ENCODE measurements around the gene SRSF11. TPM values are rescaled to one million over a fixed set of nuclear protein-coding genes. Genes with fewer than 3 reads are reported as not detected.
"Not testable (repeated sequence)": the region's sequence is repeated elsewhere in the genome, so short reads cannot be mapped to it uniquely, and the experiment has no call there.

The SRSF11 gene
- polyA plus RNA-seq, 1 donor (not counting 4 experiments of a cell fraction or from before 2014, with no cell fraction given) = 234 TPM

DNA sequence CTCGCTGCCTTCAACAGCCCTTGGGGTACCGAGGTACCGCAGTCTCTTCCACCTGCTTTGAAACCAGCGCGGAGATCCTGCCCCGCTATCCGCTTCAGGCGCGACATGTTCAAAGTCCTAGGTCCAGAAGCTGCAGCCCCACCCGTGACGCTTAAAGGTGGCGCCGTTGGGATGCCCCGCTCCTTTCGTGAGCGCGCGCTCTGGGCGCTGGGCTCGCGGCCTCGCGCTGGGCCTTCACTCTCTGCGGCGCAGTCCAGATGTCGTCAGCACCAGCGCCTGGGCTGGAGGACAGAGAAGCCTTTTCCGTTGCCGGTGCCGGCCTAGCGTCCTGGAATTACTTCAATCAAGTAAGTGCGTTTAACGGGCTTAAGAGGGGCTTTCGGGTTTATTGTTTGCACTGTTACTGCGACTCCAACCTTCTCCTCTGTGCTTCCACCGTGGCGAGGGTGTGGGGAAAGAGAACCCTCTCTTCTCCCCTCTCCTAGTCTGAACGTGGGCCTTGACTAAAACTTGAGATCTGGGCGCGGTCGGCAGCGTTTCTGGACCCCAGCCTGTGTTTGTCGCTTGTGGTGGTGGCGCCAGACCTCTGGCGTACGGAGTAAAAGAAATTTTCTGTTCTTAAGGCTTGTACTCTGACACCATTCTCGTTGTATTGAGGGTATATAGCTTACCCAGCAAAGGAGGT is 15.6 kb upstream of the SRSF11 start, which contains the start of gene LRRC40:
TSS of gene LRRC40 (minus strand) at position 146 of the 685 bp plus-strand sequence. CDS start at position 107, 39 bp downstream.
- H2AFZ ChIP-seq (ENCODE audit: control insufficient read depth, low read length) = peak within 1 kb of the TSS; percentile 98
- no peak for TF ChIP-seq EZH2 (IDR thresholded peaks at IDR 0.05; ENCODE audit: low read length)
- TF ChIP-seq, protein P1, sequence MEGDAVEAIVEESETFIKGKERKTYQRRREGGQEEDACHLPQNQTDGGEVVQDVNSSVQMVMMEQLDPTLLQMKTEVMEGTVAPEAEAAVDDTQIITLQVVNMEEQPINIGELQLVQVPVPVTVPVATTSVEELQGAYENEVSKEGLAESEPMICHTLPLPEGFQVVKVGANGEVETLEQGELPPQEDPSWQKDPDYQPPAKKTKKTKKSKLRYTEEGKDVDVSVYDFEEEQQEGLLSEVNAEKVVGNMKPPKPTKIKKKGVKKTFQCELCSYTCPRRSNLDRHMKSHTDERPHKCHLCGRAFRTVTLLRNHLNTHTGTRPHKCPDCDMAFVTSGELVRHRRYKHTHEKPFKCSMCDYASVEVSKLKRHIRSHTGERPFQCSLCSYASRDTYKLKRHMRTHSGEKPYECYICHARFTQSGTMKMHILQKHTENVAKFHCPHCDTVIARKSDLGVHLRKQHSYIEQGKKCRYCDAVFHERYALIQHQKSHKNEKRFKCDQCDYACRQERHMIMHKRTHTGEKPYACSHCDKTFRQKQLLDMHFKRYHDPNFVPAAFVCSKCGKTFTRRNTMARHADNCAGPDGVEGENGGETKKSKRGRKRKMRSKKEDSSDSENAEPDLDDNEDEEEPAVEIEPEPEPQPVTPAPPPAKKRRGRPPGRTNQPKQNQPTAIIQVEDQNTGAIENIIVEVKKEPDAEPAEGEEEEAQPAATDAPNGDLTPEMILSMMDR (optimal IDR thresholded peaks at IDR 0.05 in 1 of 3, IDR thresholded peaks at IDR 0.05 in 1 of 3, conservative IDR thresholded peaks at IDR 0.05 in 1 of 3; ENCODE audit: extremely low read depth in 1 of 3, insufficient read depth in 2 of 3, low read length in 3 of 3) = no peak
- no peaks in the 10 kb centered on the region for H3K9me3 ChIP-seq (ENCODE audit: control insufficient read depth, low read depth, low read length)
- peaks cover 12% of the 10 kb centered on the region for H3K4me1 ChIP-seq (ENCODE audit: control insufficient read depth, extremely low read depth, insufficient read depth, low read length)
- peak within 1 kb of the TSS; percentile 99 for H3K9ac ChIP-seq (ENCODE audit: control insufficient read depth, extremely low read depth, insufficient read depth, low read length)
- no peaks in the 10 kb centered on the region for H4K20me1 ChIP-seq (ENCODE audit: control insufficient read depth, extremely low read depth, insufficient read depth, low read length)
- H3K27ac ChIP-seq (ENCODE audit: control insufficient read depth, insufficient read depth, low read length) = peak within 1 kb of the TSS; percentile 99
- H3K36me3 ChIP-seq (ENCODE audit: control insufficient read depth in 2 of 2, extremely low read depth in 1 of 2, insufficient read depth in 2 of 2, low read length in 2 of 2) = peaks cover 9 to 14% of the 10 kb centered on the region in 2 experiments
- peak within 1 kb of the TSS; percentile 69 to 100 (median 90) for H3K4me3 ChIP-seq (ENCODE audit: control insufficient read depth in 2 of 3, extremely low read depth in 1 of 3, insufficient read depth in 2 of 3, low read depth in 1 of 3, low read length in 3 of 3)
- H3K79me2 ChIP-seq (ENCODE audit: control insufficient read depth, insufficient read depth, low read length) = peaks cover 98% of the 10 kb centered on the region
- peak within 1 kb of the TSS; percentile 94 for H3K4me2 ChIP-seq (ENCODE audit: control insufficient read depth, extremely low read depth, insufficient read depth, low read depth, low read length)
- H3K9me1 ChIP-seq (ENCODE audit: control insufficient read depth, extremely low read depth, insufficient read depth, low read length) = no peaks in the 10 kb centered on the region
- no peaks in the 10 kb centered on the region for H3K27me3 ChIP-seq (ENCODE audit: control insufficient read depth, extremely low read depth, insufficient read depth, low read length)
- DNase-seq (ENCODE audit: low read depth, low spot score) (peak; percentile 53), FAIRE-seq (no peak)
- dilution Hi-C loops (cut with MboI; ENCODE audit: extremely low pct_ligation_motif_present, low sequenced_read_pairs) = no loop called here

GRCh38 chr1:70206833-70207232 is 14.3 kb upstream of the SRSF11 start:
- FAIRE-seq; H3K9me3 ChIP-seq (ENCODE audit: control insufficient read depth, low read depth, low read length); dilution Hi-C loops (cut with MboI; ENCODE audit: extremely low pct_ligation_motif_present, low sequenced_read_pairs); H3K27me3 ChIP-seq (ENCODE audit: control insufficient read depth, extremely low read depth, insufficient read depth, low read length); H3K9me1 ChIP-seq (ENCODE audit: control insufficient read depth, extremely low read depth, insufficient read depth, low read length); H2AFZ ChIP-seq (ENCODE audit: control insufficient read depth, low read length); H4K20me1 ChIP-seq (ENCODE audit: control insufficient read depth, extremely low read depth, insufficient read depth, low read length); DNase-seq (ENCODE audit: low read depth, low spot score): not testable (repeated sequence)
- H3K79me2 ChIP-seq (ENCODE audit: control insufficient read depth, insufficient read depth, low read length) = peaks cover 99% of the 10 kb centered on the region
- peak overlapping the region; percentile 99 for H3K27ac ChIP-seq (ENCODE audit: control insufficient read depth, insufficient read depth, low read length)
- peak overlapping the region; percentile 94 for H3K4me2 ChIP-seq (ENCODE audit: control insufficient read depth, extremely low read depth, insufficient read depth, low read depth, low read length)
- H3K4me3 ChIP-seq (ENCODE audit: control insufficient read depth in 2 of 3, extremely low read depth in 1 of 3, insufficient read depth in 2 of 3, low read depth in 1 of 3, low read length in 3 of 3) = peak overlapping the region; percentile 69 to 100 (median 90)
- peaks cover 12% of the 10 kb centered on the region for H3K4me1 ChIP-seq (ENCODE audit: control insufficient read depth, extremely low read depth, insufficient read depth, low read length)
- peaks cover 9 to 14% of the 10 kb centered on the region in 2 experiments for H3K36me3 ChIP-seq (ENCODE audit: control insufficient read depth in 2 of 2, extremely low read depth in 1 of 2, insufficient read depth in 2 of 2, low read length in 2 of 2)
- H3K9ac ChIP-seq (ENCODE audit: control insufficient read depth, extremely low read depth, insufficient read depth, low read length) = peak overlapping the region; percentile 99

Measured in keratinocyte (primary cell).